NK-92 treated with Interleukin-12 subunit alpha and Interleukin-12 subunit beta, amount 100 ng/mL, for 24 hours (cell line): ENCODE results near the gene PAX3.

Experiments
- DNase-seq: peaks from one replicate; lab custom pipeline; 2025; lab: John Stamatoyannopoulos, UW

PAX3 gene

GRCh38 chr2:222298311-222299150 is at the start of gene PAX3:
PAX3 (minus strand) TSS chr2:222298998; CDS start chr2:222298615, 383 bp downstream.
- no peak for DNase-seq

GRCh38 chr2:222341331-222341730 is 42.5 kb upstream of the PAX3 start:
- no peak for DNase-seq

- DNase-seq: no peak
These were observed 39.6 kb upstream of the PAX3 start for GRCh38 chr2:222338374-222338773.

- DNase-seq: no peak
These were observed 38.1 kb upstream of the PAX3 start for GRCh38 chr2:222336931-222337330.

GRCh38 chr2:222336442-222336841 is 37.6 kb upstream of the PAX3 start:
- no peak for DNase-seq

GRCh38 chr2:222334914-222335313 is 36.1 kb upstream of the PAX3 start:
- DNase-seq: no peak

GRCh38 chr2:222333397-222333796 is 34.6 kb upstream of the PAX3 start:
- DNase-seq: no peak

- DNase-seq: no peak
These were observed 33.3 kb upstream of the PAX3 start for GRCh38 chr2:222332116-222332515.

GRCh38 chr2:222330910-222331309 is 32.1 kb upstream of the PAX3 start:
- DNase-seq: no peak

GRCh38 chr2:222322236-222322635 is 23.4 kb upstream of the PAX3 start:
- no peak for DNase-seq

- no peak for DNase-seq
These were observed 21.9 kb upstream of the PAX3 start for GRCh38 chr2:222320436-222321395.

GRCh38 chr2:222319586-222320435 is 21.0 kb upstream of the PAX3 start:
- no peak for DNase-seq

GRCh38 chr2:222318712-222319585 is 20.2 kb upstream of the PAX3 start:
- DNase-seq: no peak

- no peak for DNase-seq
These were observed 19.4 kb upstream of the PAX3 start for GRCh38 chr2:222318026-222318711.

- DNase-seq: no peak
These were observed 16.8 kb upstream of the PAX3 start for GRCh38 chr2:222315443-222316121.

- no peak for DNase-seq
These were observed 15.0 kb upstream of the PAX3 start for GRCh38 chr2:222313816-222314215.

GRCh38 chr2:222311978-222312738 is 13.4 kb upstream of the PAX3 start:
- no peak for DNase-seq

GRCh38 chr2:222311319-222311977 is 12.7 kb upstream of the PAX3 start:
- no peak for DNase-seq
